ENCODE data around the gene FBXW7. TPM values are rescaled to one million over a fixed set of nuclear protein-coding genes. Genes with fewer than 3 reads are reported as not detected.

FBXW7 gene
- total RNA-seq, 4 donors from 2014 or later: 63.1 to 97.6 (median 70.7) TPM

DNA sequence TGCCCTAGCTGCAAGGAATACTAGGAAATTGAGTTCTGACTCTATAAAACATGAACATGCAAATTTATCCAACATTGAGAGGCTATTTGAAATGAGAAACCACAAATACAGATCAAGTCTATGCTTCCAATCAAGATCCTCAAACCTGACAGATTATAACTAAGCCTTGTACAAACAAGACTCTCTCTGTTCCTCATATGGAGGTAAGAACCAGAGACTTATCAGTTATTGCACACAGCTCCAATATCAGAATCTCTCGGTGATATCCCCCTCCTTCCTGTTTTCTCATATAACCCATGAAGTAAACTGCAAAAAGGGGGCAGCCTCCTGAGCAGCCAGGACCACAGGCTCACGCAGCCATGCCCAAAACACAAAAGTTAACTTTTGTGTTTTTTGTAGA is 36.5 kb downstream of the FBXW7 start:
- intact Hi-C loops (cut with DNase I): loop anchor here (10.0 kb wide), 1 partner anchor 235 kb away; no protein-coding TSS in a partner anchor
- no peaks in the 10 kb centered on the region for H3K9me3 ChIP-seq
- H3K27me3 ChIP-seq: no peaks in the 10 kb centered on the region
- no peak overlapping the region for H3K4me3 ChIP-seq
- no peaks in the 10 kb centered on the region for H3K36me3 ChIP-seq
- H3K4me1 ChIP-seq: peaks cover 0 to 6% (median 3%) of the 10 kb centered on the region in 4 donors
- 82% methylated on average over 2 of the region's 2 CpGs for WGBS
- no peak overlapping the region for H3K27ac ChIP-seq (replicated peaks in 1 of 4)
- TF ChIP-seq POLR2AphosphoS5 (IDR thresholded peaks at IDR 0.05) (no peak), EP300 (IDR thresholded peaks at IDR 0.05) (no peak), CTCF (IDR thresholded peaks at IDR 0.05) (no peak), POLR2A (IDR thresholded peaks at IDR 0.05; ENCODE audit: low read depth) (no peak)
- no peak for DNase-seq (ENCODE audit: extremely low spot score)

GRCh38 chr4:152494020-152494419 is 41.9 kb downstream of the FBXW7 start:
- Histone ChIP-seq H3K27me3 (no peaks in the 10 kb centered on the region), H3K27ac (replicated peaks in 1 of 4) (no peak overlapping the region), H3K4me3 (no peak overlapping the region), H3K36me3 (no peaks in the 10 kb centered on the region), H3K4me1 (peaks cover 0 to 12% (median 1%) of the 10 kb centered on the region in 4 donors), H3K9me3 (no peaks in the 10 kb centered on the region)
- DNase-seq (ENCODE audit: extremely low spot score): no peak
- WGBS: 92% methylated on average over 3 of the region's 3 CpGs
- intact Hi-C loops (cut with DNase I): loop anchor here (10.0 kb wide), 1 partner anchor 241 kb away; no protein-coding TSS in a partner anchor
- TF ChIP-seq CTCF (IDR thresholded peaks at IDR 0.05) (no peak), EP300 (IDR thresholded peaks at IDR 0.05) (no peak), POLR2AphosphoS5 (IDR thresholded peaks at IDR 0.05) (no peak), POLR2A (IDR thresholded peaks at IDR 0.05; ENCODE audit: low read depth) (no peak)

DNA sequence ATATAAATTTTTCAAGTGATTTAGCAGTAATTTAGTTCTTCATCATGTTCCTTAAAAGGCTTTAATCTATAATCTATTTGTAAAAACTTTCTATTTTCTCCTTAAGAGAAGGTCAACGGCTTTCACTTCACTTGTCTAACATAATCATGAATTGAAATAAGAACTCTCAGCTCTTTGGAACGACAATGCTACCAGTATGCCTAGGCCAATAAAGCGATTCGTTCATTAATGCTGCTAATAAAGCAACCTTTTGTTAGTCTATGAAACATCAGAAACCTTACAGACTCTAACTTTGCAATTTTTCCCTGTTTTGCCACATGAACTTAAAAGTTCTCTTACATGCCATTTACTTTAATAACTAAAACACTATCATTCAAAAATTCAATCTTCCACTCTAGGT is 47.6 kb downstream of the FBXW7 start:
- TF ChIP-seq EP300 (IDR thresholded peaks at IDR 0.05) (no peak), CTCF (IDR thresholded peaks at IDR 0.05) (no peak), POLR2AphosphoS5 (IDR thresholded peaks at IDR 0.05) (no peak), POLR2A (IDR thresholded peaks at IDR 0.05; ENCODE audit: low read depth) (no peak)
- WGBS: 91% methylated on average over 4 of the region's 4 CpGs
- no peaks in the 10 kb centered on the region for H3K36me3 ChIP-seq
- no peak overlapping the region for H3K4me3 ChIP-seq
- H3K9me3 ChIP-seq: no peaks in the 10 kb centered on the region
- H3K27ac ChIP-seq (replicated peaks in 1 of 4): no peak overlapping the region
- H3K4me1 ChIP-seq: peaks cover 0 to 28% (median 10%) of the 10 kb centered on the region in 4 donors
- no peak for DNase-seq (ENCODE audit: extremely low spot score)
- no peaks in the 10 kb centered on the region for H3K27me3 ChIP-seq
- intact Hi-C loops (cut with DNase I): no loop called here

DNA sequence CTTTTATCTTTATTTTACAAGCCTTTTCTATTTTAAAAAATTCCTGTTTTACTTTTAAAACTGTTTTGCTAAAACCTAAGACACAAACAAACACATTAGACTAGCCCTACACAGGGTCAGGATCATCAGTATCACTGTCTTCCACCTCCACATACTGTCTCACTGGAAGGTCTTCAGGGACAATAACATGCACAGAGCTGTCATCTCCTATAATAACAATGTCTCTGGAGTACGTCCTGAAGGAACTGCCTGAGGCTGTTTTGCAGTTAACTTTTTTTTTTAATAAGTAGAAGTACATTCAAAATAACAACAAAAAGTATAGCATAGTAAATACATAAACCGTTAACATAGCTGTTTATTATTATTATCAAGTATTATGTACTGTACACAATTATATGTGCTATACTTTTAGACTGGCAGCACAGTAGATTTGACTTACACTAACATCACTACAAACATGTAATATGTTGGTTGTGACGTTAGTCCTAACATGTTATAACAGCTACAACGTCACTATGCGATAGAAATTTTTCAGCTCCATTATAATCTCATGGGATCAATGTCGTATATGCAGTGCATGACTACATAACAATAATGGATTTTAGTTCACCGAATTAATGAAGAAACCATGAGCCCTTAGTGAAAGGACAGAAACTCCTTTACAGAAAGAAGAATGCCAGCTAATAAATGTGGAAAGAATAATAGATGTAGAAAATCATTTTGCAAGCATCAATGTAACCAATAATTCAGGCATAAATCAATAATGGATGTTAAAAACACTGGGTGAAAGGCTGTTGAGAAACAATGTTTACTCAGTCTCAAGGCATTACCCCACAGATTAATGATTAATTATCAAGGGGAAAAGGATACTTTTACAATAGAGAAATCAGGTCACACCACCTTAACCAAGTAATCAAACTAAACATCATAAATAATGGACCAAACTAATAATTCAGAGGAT is 49.2 kb downstream of the FBXW7 start:
- TF ChIP-seq EP300 (IDR thresholded peaks at IDR 0.05): no peak
- TF ChIP-seq POLR2AphosphoS5 (IDR thresholded peaks at IDR 0.05): no peak
- no peak for TF ChIP-seq POLR2A (IDR thresholded peaks at IDR 0.05; ENCODE audit: low read depth)
- no peak for TF ChIP-seq CTCF (IDR thresholded peaks at IDR 0.05)
- WGBS: 77% methylated on average over 7 of the region's 7 CpGs
- peaks cover 0 to 17% (median 10%) of the 10 kb centered on the region in 4 donors for H3K4me1 ChIP-seq
- no peak for DNase-seq (ENCODE audit: extremely low spot score)
- H3K9me3 ChIP-seq: no peaks in the 10 kb centered on the region
- intact Hi-C loops (cut with DNase I): no loop called here
- no peaks in the 10 kb centered on the region for H3K27me3 ChIP-seq
- no peaks in the 10 kb centered on the region for H3K36me3 ChIP-seq
- no peak overlapping the region for H3K4me3 ChIP-seq
- no peak overlapping the region for H3K27ac ChIP-seq (replicated peaks in 1 of 4)
